NCI-H1694 (cell line): ENCODE data around the gene PRKCSH.
"Not testable (repeated sequence)": the region's sequence is repeated elsewhere in the genome, so short reads cannot be mapped to it uniquely, and the experiment has no call there.

Source experiments
- DNase-seq: peaks from one replicate; lab custom pipeline; 2025; lab: John Stamatoyannopoulos, UW

PRKCSH gene

GRCh38 chr19:11420429-11421370 lies 14.7 kb upstream of the PRKCSH start:
- DNase-seq = no peak

GRCh38 chr19:11421371-11422098 lies 13.9 kb upstream of the PRKCSH start:
- no peak for DNase-seq

- DNase-seq = no peak
Observed at GRCh38 chr19:11422163-11423065, 13.0 kb upstream of the PRKCSH start.

GRCh38 chr19:11423164-11423790 lies 12.2 kb upstream of the PRKCSH start:
- DNase-seq = no peak

- DNase-seq = no peak
Observed at GRCh38 chr19:11423791-11424181, 11.6 kb upstream of the PRKCSH start.

- DNase-seq = no peak
Observed at GRCh38 chr19:11425719-11426457, 9.5 kb upstream of the PRKCSH start.

- no peak for DNase-seq
Observed at GRCh38 chr19:11426656-11427055, 8.8 kb upstream of the PRKCSH start.

- not testable (repeated sequence) for DNase-seq
Observed at GRCh38 chr19:11433526-11433925, 1.9 kb upstream of the PRKCSH start.

GRCh38 chr19:11434703-11435056 lies 755 bp upstream of the PRKCSH start:
- no peak for DNase-seq

GRCh38 chr19:11435833-11436313 lies 438 bp downstream of the PRKCSH start:
- no peak for DNase-seq

GRCh38 chr19:11437955-11438354 lies 2.5 kb downstream of the PRKCSH start:
- no peak for DNase-seq

GRCh38 chr19:11444059-11444458 lies 8.6 kb downstream of the PRKCSH start:
- no peak for DNase-seq

GRCh38 chr19:11445141-11445540 lies 9.7 kb downstream of the PRKCSH start:
- no peak for DNase-seq

- DNase-seq = no peak
Observed at GRCh38 chr19:11446271-11446651, 10.8 kb downstream of the PRKCSH start.

- no peak for DNase-seq
Observed at GRCh38 chr19:11446652-11447301, 11.3 kb downstream of the PRKCSH start.

GRCh38 chr19:11447347-11448262 lies 12.2 kb downstream of the PRKCSH start:
- DNase-seq = no peak

GRCh38 chr19:11448410-11448809 lies 13.0 kb downstream of the PRKCSH start:
- DNase-seq = no peak

GRCh38 chr19:11448923-11449554 lies 13.6 kb downstream of the PRKCSH start:
- no peak for DNase-seq
